HCT116 (cell line): ENCODE measurements around the gene CIAO2A. TPM values are rescaled to one million over a fixed set of nuclear protein-coding genes. Genes with fewer than 3 reads are reported as not detected.
A peak's percentile ranks its signal among the peaks of the same experiment; 100 is the strongest.

Experiments used
- ATAC-seq: fragments of 200-7000 bp; cut with Tn5 transposase; 2 replicates; pipeline ENCODE4 v1.9.1; 2020; ENCODE audit warnings: mild to moderate bottlenecking, moderate library complexity
- BruUV-seq: library from RNA; stranded (reverse); fragments of 400-500 nt; replicated peaks from 2 replicates; lab custom pipeline; 2021; lab: Mats Ljungman, UMichigan
- CTCF ChIA-PET: fragments of 300-600 bp; sonication (Branson Sonifier 250); formaldehyde crosslinking; loops from one replicate; lab custom pipeline; 2021; ENCODE audit warnings: antibody characterized with exemption; lab: Charles Lee
- POLR2A ChIA-PET: fragments of 300-600, 350-600 bp; sonication (Branson Sonifier 250); formaldehyde crosslinking; loops from one replicate; lab custom pipeline; 2021; ENCODE audit warnings: antibody characterized with exemption; lab: Charles Lee
- RAD21 ChIA-PET, 2 experiments: fragments of 300-600 bp; sonication (Branson Sonifier 250); formaldehyde crosslinking; loops; one replicate each; lab custom pipeline; 2023; ENCODE audit warnings: low total read pairs in 2 of 2; ENCODE audit not compliant: uncharacterized antibody in 2 of 2, unreplicated experiment in 2 of 2, low non-redundant PET in 1 of 2; lab: Charles Lee
- DNase-seq: peaks from one replicate; pipeline ENCODE4 v3.0.0-alpha.2; 2010; ENCODE audit warnings: low read depth, low spot score
- H2AFZ ChIP-seq: fragments of 200-600 bp; shearing (Covaris generic), sonication (generic); 2 replicates; pipeline ENCODE4 v1.6.1; 2017; ENCODE audit warnings: low read depth, mixed run types, mixed read lengths, antibody characterized with exemption, low read length; ENCODE audit not compliant: poor library complexity, severe bottlenecking
- H3K27ac ChIP-seq: 2 replicates; pipeline ENCODE4 v1.5.1; 2012; ENCODE audit warnings: low read depth, low read length
- H3K27me3 ChIP-seq: fragments of 200-600 bp; sonication (generic); 2 replicates; pipeline ENCODE4 v1.6.1; 2016; ENCODE audit warnings: mixed run types, low read length, mixed read lengths; ENCODE audit not compliant: insufficient read depth
- H3K36me3 ChIP-seq, 2 experiments: fragments of 200-500 bp in 1 of 2; fragments of 200-600 bp in 1 of 2; sonication (Bioruptor generic) in 1 of 2; sonication (generic) in 1 of 2; 2 replicates each; pipeline versions ENCODE4 v1.5.1 to v1.6.1; 2014 to 2016; ENCODE audit warnings: low read length in 2 of 2, inconsistent platforms in 1 of 2, mixed read lengths in 1 of 2, mixed run types in 1 of 2; ENCODE audit not compliant: insufficient read depth in 2 of 2, control insufficient read depth in 1 of 2
- H3K4me1 ChIP-seq, 2 experiments: fragments of 200-600 bp in 1 of 2; sonication (generic) in 1 of 2; 2 replicates each; pipeline versions ENCODE4 v1.5.1 to v1.6.1; 2012 to 2017; ENCODE audit warnings: low read length in 2 of 2, inconsistent platforms in 1 of 2, mild to moderate bottlenecking in 1 of 2, mixed read lengths in 1 of 2, mixed run types in 1 of 2, moderate library complexity in 1 of 2; ENCODE audit not compliant: insufficient read depth in 2 of 2, control insufficient read depth in 1 of 2
- H3K4me2 ChIP-seq: fragments of 200-600 bp; sonication (generic); 2 replicates; pipeline ENCODE4 v1.6.1; 2017; ENCODE audit warnings: mixed run types, low read length, mixed read lengths
- H3K4me3 ChIP-seq, 2 experiments: fragments of 200-600 bp in 1 of 2; sonication (generic) in 1 of 2; replicated peaks in 1 of 2; 2 replicates each; pipeline ENCODE4 v1.5.1; 2011 to 2016; ENCODE audit warnings: low read length in 2 of 2, control low read depth in 1 of 2, low read depth in 1 of 2, mild to moderate bottlenecking in 1 of 2, mixed read lengths in 1 of 2, mixed run types in 1 of 2
- H3K79me2 ChIP-seq: fragments of 200-600 bp; sonication (generic); 2 replicates; pipeline ENCODE4 v1.6.1; 2017; ENCODE audit warnings: mild to moderate bottlenecking, mixed run types, low read length, moderate library complexity, mixed read lengths; ENCODE audit not compliant: insufficient read depth
- H3K9ac ChIP-seq: fragments of 200-600 bp; sonication (generic); 2 replicates; pipeline ENCODE4 v1.6.1; 2016; ENCODE audit warnings: low read length, mixed read lengths
- H3K9me2 ChIP-seq: fragments of 200-600 bp; sonication (generic), shearing (Covaris generic); 2 replicates; pipeline ENCODE4 v1.6.1; 2017; ENCODE audit warnings: mixed run types, mild to moderate bottlenecking, moderate library complexity; ENCODE audit not compliant: insufficient read depth
- H3K9me3 ChIP-seq, 2 experiments: fragments of 200-500 bp in 1 of 2; fragments of 200-600 bp in 1 of 2; sonication (Bioruptor generic) in 1 of 2; sonication (generic) in 1 of 2; 2 replicates each; pipeline ENCODE4 v1.6.1; 2014 to 2017; ENCODE audit warnings: low read length in 2 of 2, mixed read lengths in 2 of 2, inconsistent platforms in 1 of 2, low read depth in 1 of 2, mild to moderate bottlenecking in 1 of 2, mixed run types in 1 of 2, moderate library complexity in 1 of 2; ENCODE audit not compliant: control insufficient read depth in 1 of 2, insufficient read depth in 1 of 2
- H4K20me1 ChIP-seq: fragments of 200-600 bp; sonication (generic), shearing (Covaris generic); 2 replicates; pipeline ENCODE4 v1.6.1; 2017; ENCODE audit warnings: mixed run types, mild to moderate bottlenecking, moderate library complexity; ENCODE audit not compliant: insufficient read depth
- CBX3 ChIP-seq: IDR thresholded peaks from 2 replicates; pipeline ENCODE4 v1.6.1; 2012; ENCODE audit warnings: low read depth
- EZH2 ChIP-seq: fragments of 200-600 bp; sonication (generic); IDR thresholded peaks from 2 replicates; pipeline ENCODE4 v1.6.1; 2017; ENCODE audit warnings: antibody characterized with exemption, mixed run types
- EZH2phosphoT487 ChIP-seq: fragments of 200-600 bp; IDR thresholded peaks from 2 replicates; pipeline ENCODE4 v1.6.1; 2018; ENCODE audit warnings: antibody characterized with exemption, borderline replicate concordance
- POLR2AphosphoS5 ChIP-seq: IDR thresholded peaks from 2 replicates; pipeline ENCODE4 v1.6.1; 2011; ENCODE audit warnings: mild to moderate bottlenecking, low read depth, low read length, moderate library complexity
- RAD21 ChIP-seq: IDR thresholded peaks from 2 replicates; pipeline ENCODE4 v1.6.1; 2012; ENCODE audit warnings: low read depth, mild to moderate bottlenecking
- SP1 ChIP-seq: IDR thresholded peaks from 2 replicates; pipeline ENCODE4 v1.6.1; 2012; ENCODE audit warnings: low read depth
- intact Hi-C: fragments of 100-400 bp; cut with micrococcal nuclease; formaldehyde crosslinking; loops from 2 replicates; pipeline ENCODE4 v1.10.0; 2022
- total RNA-seq: library from RNA; stranded (reverse); gene quantifications from one replicate; pipeline ENCODE4 v1.2.1, GENCODE V29; 2021; ENCODE audit not compliant: unreplicated experiment
- TF ChIP-seq, protein P1 (sequence below), 3 experiments: fragments of 200-600 bp in 1 of 3; sonication (generic) in 1 of 3; IDR thresholded peaks in 2 of 3; conservative IDR thresholded peaks in 1 of 3; 2 replicates each; pipeline ENCODE4 v1.5.1; 2012 to 2017; ENCODE audit warnings: low read depth in 2 of 3, low read length in 2 of 3, antibody characterized with exemption in 1 of 3, borderline replicate concordance in 1 of 3, control low read depth in 1 of 3, mild to moderate bottlenecking in 1 of 3, mixed read lengths in 1 of 3, mixed run types in 1 of 3, moderate library complexity in 1 of 3; ENCODE audit not compliant: insufficient read depth in 1 of 3

The CIAO2A gene
- total RNA-seq, 1 experiment from 2014 or later = 69.3 TPM

DNA sequence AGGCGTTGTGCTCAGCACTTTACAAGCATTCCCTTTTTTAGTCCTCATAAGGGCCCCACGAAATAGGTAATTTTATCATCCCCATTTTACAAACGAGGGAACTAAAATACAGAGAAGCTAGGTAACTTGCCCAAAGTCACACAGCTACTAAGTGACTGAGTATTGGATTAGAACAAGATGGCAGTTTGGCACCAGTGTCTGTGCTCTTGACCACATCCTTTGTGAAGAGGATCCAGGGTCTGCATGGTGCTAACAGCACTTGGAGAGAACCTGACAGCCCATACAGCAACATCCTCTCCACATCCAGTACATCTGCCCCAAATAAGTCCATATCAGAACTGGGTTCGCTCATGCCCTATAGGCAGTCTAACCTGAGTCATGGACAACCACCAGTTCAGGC is 25.5 kb downstream of the CIAO2A start:
- intact Hi-C loops = loop anchor here (2.0 to 5.0 kb wide), 2 partner anchors 236 to 779 kb away; partner anchors contain the start of gene HERC1
- no TSS peak for BruUV-seq

DNA sequence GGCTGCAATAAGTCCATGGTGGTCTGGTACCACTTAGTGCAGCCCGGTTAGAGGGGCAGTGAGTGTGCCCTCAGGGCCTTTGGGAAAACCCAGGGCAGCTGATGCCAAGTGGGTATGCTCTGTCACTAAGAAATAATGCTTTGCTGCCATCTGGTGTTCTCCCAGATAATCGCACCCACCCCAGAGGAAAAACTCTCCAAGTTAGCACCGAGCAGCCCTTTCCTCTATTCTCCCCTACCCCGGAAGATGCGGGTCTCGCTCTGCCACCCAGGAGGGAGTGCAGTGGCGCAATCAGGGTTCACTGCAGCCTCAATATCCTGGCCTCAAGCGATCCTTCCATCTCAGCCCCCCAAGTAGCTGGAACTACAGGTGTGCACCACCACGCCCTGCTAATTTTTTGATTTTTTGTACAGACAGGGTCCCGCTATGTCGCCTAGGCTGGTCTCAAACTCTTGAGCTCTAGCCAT is 26.0 kb downstream of the CIAO2A start:
- ATAC-seq (peak; percentile 87), DNase-seq (no peak)
- TF ChIP-seq, protein P1, sequence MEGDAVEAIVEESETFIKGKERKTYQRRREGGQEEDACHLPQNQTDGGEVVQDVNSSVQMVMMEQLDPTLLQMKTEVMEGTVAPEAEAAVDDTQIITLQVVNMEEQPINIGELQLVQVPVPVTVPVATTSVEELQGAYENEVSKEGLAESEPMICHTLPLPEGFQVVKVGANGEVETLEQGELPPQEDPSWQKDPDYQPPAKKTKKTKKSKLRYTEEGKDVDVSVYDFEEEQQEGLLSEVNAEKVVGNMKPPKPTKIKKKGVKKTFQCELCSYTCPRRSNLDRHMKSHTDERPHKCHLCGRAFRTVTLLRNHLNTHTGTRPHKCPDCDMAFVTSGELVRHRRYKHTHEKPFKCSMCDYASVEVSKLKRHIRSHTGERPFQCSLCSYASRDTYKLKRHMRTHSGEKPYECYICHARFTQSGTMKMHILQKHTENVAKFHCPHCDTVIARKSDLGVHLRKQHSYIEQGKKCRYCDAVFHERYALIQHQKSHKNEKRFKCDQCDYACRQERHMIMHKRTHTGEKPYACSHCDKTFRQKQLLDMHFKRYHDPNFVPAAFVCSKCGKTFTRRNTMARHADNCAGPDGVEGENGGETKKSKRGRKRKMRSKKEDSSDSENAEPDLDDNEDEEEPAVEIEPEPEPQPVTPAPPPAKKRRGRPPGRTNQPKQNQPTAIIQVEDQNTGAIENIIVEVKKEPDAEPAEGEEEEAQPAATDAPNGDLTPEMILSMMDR (IDR thresholded peaks at IDR 0.05 in 2 of 3, conservative IDR thresholded peaks at IDR 0.05 in 1 of 3; ENCODE audit: borderline replicate concordance in 1 of 3, insufficient read depth in 1 of 3, low read depth in 2 of 3, low read length in 2 of 3) = peak; percentile 67 to 81 (median 73)
- TF ChIP-seq EZH2phosphoT487 = no peak
- TF ChIP-seq RAD21 = peak; percentile 90
- POLR2A ChIA-PET = interaction anchor here (1.2 kb wide), 1 partner anchor 458 kb away, joined by 3 read pairs; no protein-coding TSS in a partner anchor
- H3K4me1 ChIP-seq = peaks cover 0 to 18% of the 10 kb centered on the region in 2 experiments; a peak in 1 of 4 replicates
- H3K4me2 ChIP-seq = peak overlapping the region; percentile 34; the same call in 1 of the 2 replicates
- RAD21 ChIA-PET = interaction anchor here (1.4 to 1.9 kb wide), 3 partner anchors 315 to 458 kb away, joined by 4 to 14 read pairs (median 7); no protein-coding TSS in a partner anchor
- CTCF ChIA-PET = interaction anchor here (0.6 to 5.7 kb wide), 9 partner anchors 9 to 601 kb away, joined by 3 to 69 read pairs (median 5); no protein-coding TSS in a partner anchor
- no peak overlapping the region for H2AFZ ChIP-seq
- H3K4me3 ChIP-seq = no peak overlapping the region
- no peaks in the 10 kb centered on the region for H4K20me1 ChIP-seq
- no peak overlapping the region for H3K9ac ChIP-seq
- H3K27ac ChIP-seq = no peak overlapping the region
- BruUV-seq = no TSS peak
- no peaks in the 10 kb centered on the region for H3K27me3 ChIP-seq
- H3K79me2 ChIP-seq = no peaks in the 10 kb centered on the region
- no peaks in the 10 kb centered on the region for H3K9me2 ChIP-seq
- H3K9me3 ChIP-seq = no peaks in the 10 kb centered on the region
- intact Hi-C loops = loop anchor here (1.0 to 5.0 kb wide), 6 partner anchors 176 to 779 kb away; partner anchors contain the start of gene HERC1
- H3K36me3 ChIP-seq = peaks cover 2 to 12% of the 10 kb centered on the region in 2 experiments; a peak in 2 of 4 replicates

More for the DNA sequence above, 25.5 kb downstream of the CIAO2A start:
- H3K9ac ChIP-seq = no peak overlapping the region
- no peaks in the 10 kb centered on the region for H3K9me2 ChIP-seq
- ChIA-PET POLR2A (interaction anchor here (1.2 kb wide), 1 partner anchor 458 kb away, joined by 3 read pairs; no protein-coding TSS in a partner anchor), RAD21 (interaction anchor here (1.4 to 1.5 kb wide), 2 partner anchors 316 to 458 kb away, joined by 4 to 14 read pairs; no protein-coding TSS in a partner anchor), CTCF (interaction anchor here (1.9 to 5.7 kb wide), 4 partner anchors 315 to 601 kb away, joined by 11 to 69 read pairs (median 31); no protein-coding TSS in a partner anchor)
- no peak for DNase-seq
- H4K20me1 ChIP-seq = no peaks in the 10 kb centered on the region
- TF ChIP-seq EZH2 (no peak), POLR2AphosphoS5 (no peak), CBX3 (no peak), SP1 (no peak)
- H3K9me3 ChIP-seq = no peaks in the 10 kb centered on the region
- ATAC-seq = no peak
- H3K4me3 ChIP-seq = no peak overlapping the region
- H3K79me2 ChIP-seq = no peaks in the 10 kb centered on the region
- H3K27ac ChIP-seq = no peak overlapping the region
- H3K4me2 ChIP-seq = no peak overlapping the region
- H3K4me1 ChIP-seq = peaks cover 0 to 23% of the 10 kb centered on the region in 2 experiments; a peak in 1 of 4 replicates
- no peak overlapping the region for H2AFZ ChIP-seq
- H3K27me3 ChIP-seq = no peaks in the 10 kb centered on the region
- H3K36me3 ChIP-seq = peaks cover 2 to 17% of the 10 kb centered on the region in 2 experiments; a peak in 2 of 4 replicates
